RWPE2 (cell line): ENCODE results near the gene SMYD1.

ENCODE experiments used
- ATAC-seq: fragments of 200-7000 bp; cut with Tn5 transposase; 3 replicates; pipeline ENCODE4 v1.9.1; 2021; ENCODE audit warnings: low read depth
- DNase-seq: peaks from one replicate; pipeline ENCODE4 v3.0.0-alpha.2; 2020; ENCODE audit warnings: low spot score
- H3K27ac ChIP-seq: fragments of 450-650 bp; 2 replicates; pipeline ENCODE4 v1.5.1; 2017; ENCODE audit warnings: mild to moderate bottlenecking; ENCODE audit not compliant: poor library complexity, severe bottlenecking
- H3K27me3 ChIP-seq: fragments of 250-450 bp; sonication (Bioruptor Pico); 2 replicates; pipeline ENCODE4 v1.5.1; 2021; ENCODE audit warnings: mild to moderate bottlenecking, moderate library complexity; ENCODE audit not compliant: insufficient read depth, poor library complexity, severe bottlenecking
- H3K36me3 ChIP-seq: fragments of 250-450 bp; sonication (Bioruptor Pico); 2 replicates; pipeline ENCODE4 v1.5.1; 2020; ENCODE audit warnings: low read depth, mild to moderate bottlenecking, moderate library complexity
- H3K4me1 ChIP-seq: fragments of 250-450 bp; sonication (Bioruptor Pico); 2 replicates; pipeline ENCODE4 v1.5.1; 2021; ENCODE audit warnings: mild to moderate bottlenecking, moderate library complexity; ENCODE audit not compliant: insufficient read depth, poor library complexity, severe bottlenecking
- H3K4me3 ChIP-seq: fragments of 250-450 bp; sonication (Bioruptor Pico); 2 replicates; pipeline ENCODE4 v1.5.1; 2021; ENCODE audit warnings: mild to moderate bottlenecking, moderate library complexity; ENCODE audit not compliant: severe bottlenecking
- H3K9me3 ChIP-seq: fragments of 250-450 bp; sonication (Bioruptor Pico); 2 replicates; pipeline ENCODE4 v1.5.1; 2021; ENCODE audit warnings: mild to moderate bottlenecking, moderate library complexity; ENCODE audit not compliant: severe bottlenecking
- TF ChIP-seq, protein P1 (sequence below): fragments of 450-650 bp; IDR thresholded peaks from one replicate; pipeline ENCODE4 v1.5.1; 2017; ENCODE audit warnings: mild to moderate bottlenecking, moderate library complexity; ENCODE audit not compliant: poor library complexity, severe bottlenecking

Gene SMYD1

GRCh38 chr2:88099798-88100488 is 32.3 kb downstream of the SMYD1 start:
- Histone ChIP-seq H3K36me3 (no peaks in the 10 kb centered on the region), H3K9me3 (no peaks in the 10 kb centered on the region), H3K4me3 (no peak overlapping the region), H3K4me1 (peaks cover 6% of the 10 kb centered on the region), H3K27ac (no peak overlapping the region), H3K27me3 (peaks cover 2% of the 10 kb centered on the region)
- DNase-seq (no peak), ATAC-seq (peak; percentile 58; the same call in 2 of the 3 replicates)
- TF ChIP-seq, protein P1, sequence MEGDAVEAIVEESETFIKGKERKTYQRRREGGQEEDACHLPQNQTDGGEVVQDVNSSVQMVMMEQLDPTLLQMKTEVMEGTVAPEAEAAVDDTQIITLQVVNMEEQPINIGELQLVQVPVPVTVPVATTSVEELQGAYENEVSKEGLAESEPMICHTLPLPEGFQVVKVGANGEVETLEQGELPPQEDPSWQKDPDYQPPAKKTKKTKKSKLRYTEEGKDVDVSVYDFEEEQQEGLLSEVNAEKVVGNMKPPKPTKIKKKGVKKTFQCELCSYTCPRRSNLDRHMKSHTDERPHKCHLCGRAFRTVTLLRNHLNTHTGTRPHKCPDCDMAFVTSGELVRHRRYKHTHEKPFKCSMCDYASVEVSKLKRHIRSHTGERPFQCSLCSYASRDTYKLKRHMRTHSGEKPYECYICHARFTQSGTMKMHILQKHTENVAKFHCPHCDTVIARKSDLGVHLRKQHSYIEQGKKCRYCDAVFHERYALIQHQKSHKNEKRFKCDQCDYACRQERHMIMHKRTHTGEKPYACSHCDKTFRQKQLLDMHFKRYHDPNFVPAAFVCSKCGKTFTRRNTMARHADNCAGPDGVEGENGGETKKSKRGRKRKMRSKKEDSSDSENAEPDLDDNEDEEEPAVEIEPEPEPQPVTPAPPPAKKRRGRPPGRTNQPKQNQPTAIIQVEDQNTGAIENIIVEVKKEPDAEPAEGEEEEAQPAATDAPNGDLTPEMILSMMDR = no peak

DNA sequence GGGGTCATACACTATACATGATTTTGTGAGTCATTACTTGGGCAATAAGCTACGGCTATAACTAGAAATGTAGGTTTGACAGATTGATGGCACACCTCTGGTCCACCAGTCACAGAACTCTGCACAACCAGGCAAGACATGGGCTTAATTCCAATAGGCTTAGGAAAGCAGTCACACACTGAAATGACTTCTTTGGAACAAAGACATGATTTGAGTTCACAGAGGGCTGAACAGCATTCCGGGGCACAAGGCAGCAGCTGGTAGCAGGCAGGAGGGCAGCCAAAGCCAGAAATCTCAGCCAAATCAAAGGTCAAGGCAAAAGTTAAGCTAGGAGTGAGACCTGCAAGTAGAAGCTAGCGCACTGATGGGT is 32.8 kb downstream of the SMYD1 start:
- Histone ChIP-seq H3K4me1 (peaks cover 6% of the 10 kb centered on the region), H3K9me3 (no peaks in the 10 kb centered on the region), H3K27me3 (peaks cover 4% of the 10 kb centered on the region), H3K36me3 (no peaks in the 10 kb centered on the region), H3K4me3 (no peak overlapping the region), H3K27ac (no peak overlapping the region)
- TF ChIP-seq, protein P1 = no peak
- peak; percentile 60; the same call in 2 of the 3 replicates for ATAC-seq
- DNase-seq = no peak

- peaks cover 4% of the 10 kb centered on the region for H3K27me3 ChIP-seq
- TF ChIP-seq, protein P1 = no peak
- no peaks in the 10 kb centered on the region for H3K36me3 ChIP-seq
- H3K9me3 ChIP-seq = no peaks in the 10 kb centered on the region
- no peak for DNase-seq
- H3K4me3 ChIP-seq = no peak overlapping the region
- no peak overlapping the region for H3K27ac ChIP-seq
- no peaks in the 10 kb centered on the region for H3K4me1 ChIP-seq
- no peak for ATAC-seq
These were observed 41.2 kb downstream of the SMYD1 start for GRCh38 chr2:88108796-88109195.

DNA sequence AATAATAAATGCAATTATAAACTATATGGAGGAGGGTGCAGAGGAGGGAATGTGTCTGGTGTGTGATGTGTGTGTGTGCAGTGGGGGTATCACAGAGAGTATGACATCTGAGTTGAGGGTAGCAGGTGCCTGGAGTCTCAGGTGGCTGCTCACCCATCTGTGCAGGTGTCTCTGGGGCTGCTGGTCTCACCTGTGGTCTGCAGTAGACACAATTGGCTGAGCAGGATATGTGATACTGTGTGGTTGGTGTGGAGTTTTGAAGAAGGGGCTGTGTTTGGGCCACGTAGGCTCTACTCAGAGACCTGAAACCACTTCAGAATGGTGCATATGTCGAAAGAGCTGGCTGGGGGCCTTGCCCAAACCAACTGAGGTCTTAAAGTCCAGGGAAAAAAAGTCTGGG is 43.2 kb downstream of the SMYD1 start:
- no peaks in the 10 kb centered on the region for H3K27me3 ChIP-seq
- H3K36me3 ChIP-seq = no peaks in the 10 kb centered on the region
- H3K9me3 ChIP-seq = no peaks in the 10 kb centered on the region
- DNase-seq (no peak), ATAC-seq (no peak)
- no peak overlapping the region for H3K27ac ChIP-seq
- TF ChIP-seq, protein P1 = no peak
- no peaks in the 10 kb centered on the region for H3K4me1 ChIP-seq
- H3K4me3 ChIP-seq = no peak overlapping the region

GRCh38 chr2:88113069-88113468 is 45.4 kb downstream of the SMYD1 start:
- no peaks in the 10 kb centered on the region for H3K27me3 ChIP-seq
- DNase-seq (no peak), ATAC-seq (no peak)
- no peak overlapping the region for H3K27ac ChIP-seq
- no peaks in the 10 kb centered on the region for H3K9me3 ChIP-seq
- TF ChIP-seq, protein P1 = no peak
- H3K4me1 ChIP-seq = no peaks in the 10 kb centered on the region
- H3K4me3 ChIP-seq = no peak overlapping the region
- no peaks in the 10 kb centered on the region for H3K36me3 ChIP-seq
